Measurements from ENCODE around the gene COA8. TPM values are rescaled to one million over a fixed set of nuclear protein-coding genes. Genes with fewer than 3 reads are reported as not detected.
A peak's percentile ranks its signal among the peaks of the same experiment; 100 is the strongest.

COA8 gene
- total and polyA plus RNA-seq, 2 of the 13 experiments (the other 11 are each of a cell fraction or from before 2014, with no cell fraction given), result 10.9 to 25.1 TPM

- peak; percentile 86; the same call in 1 of the 2 replicates for TF ChIP-seq HNRNPL (IDR thresholded peaks at IDR 0.05; ENCODE audit: low read depth, low read length)
- TF ChIP-seq, protein P1, sequence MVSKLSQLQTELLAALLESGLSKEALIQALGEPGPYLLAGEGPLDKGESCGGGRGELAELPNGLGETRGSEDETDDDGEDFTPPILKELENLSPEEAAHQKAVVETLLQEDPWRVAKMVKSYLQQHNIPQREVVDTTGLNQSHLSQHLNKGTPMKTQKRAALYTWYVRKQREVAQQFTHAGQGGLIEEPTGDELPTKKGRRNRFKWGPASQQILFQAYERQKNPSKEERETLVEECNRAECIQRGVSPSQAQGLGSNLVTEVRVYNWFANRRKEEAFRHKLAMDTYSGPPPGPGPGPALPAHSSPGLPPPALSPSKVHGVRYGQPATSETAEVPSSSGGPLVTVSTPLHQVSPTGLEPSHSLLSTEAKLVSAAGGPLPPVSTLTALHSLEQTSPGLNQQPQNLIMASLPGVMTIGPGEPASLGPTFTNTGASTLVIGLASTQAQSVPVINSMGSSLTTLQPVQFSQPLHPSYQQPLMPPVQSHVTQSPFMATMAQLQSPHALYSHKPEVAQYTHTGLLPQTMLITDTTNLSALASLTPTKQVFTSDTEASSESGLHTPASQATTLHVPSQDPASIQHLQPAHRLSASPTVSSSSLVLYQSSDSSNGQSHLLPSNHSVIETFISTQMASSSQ (IDR thresholded peaks at IDR 0.05; ENCODE audit: low read depth), result no peak
- TF ChIP-seq, protein P1 (CRISPR knock-in tag; IDR thresholded peaks at IDR 0.05; ENCODE audit: borderline replicate concordance), result no peak
These were observed 20.8 kb upstream of the COA8 start (continued) for GRCh38 chr14:103541709-103542604.

DNA sequence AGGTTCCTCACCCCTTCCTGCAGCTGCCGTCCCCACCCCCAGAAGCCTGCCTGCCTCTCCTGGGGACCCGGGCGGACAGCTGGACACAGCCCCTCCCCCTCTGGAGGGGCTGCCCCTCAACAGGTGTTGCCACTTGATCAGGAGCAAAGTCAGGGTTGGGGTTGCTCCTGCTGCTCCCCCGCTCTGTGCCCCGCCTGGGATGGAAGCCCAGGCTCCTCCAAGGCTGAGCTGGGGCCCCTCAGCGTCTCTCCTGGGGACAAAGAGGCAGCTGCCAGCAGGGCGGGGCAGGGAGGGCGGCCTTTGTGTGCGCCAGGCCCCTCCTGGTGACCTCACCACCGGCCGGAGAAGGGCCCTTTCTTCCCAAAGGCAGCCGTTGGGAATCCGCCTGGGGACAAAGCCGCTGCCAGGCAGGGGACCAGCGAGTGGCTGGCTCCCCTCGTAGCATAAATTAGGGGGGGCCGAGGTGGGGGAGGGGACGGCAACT lies 20.1 kb upstream of the COA8 start:
- Histone ChIP-seq H3K27me3 (ENCODE audit: control insufficient read depth in 1 of 2, insufficient read depth in 2 of 2, low read length in 2 of 2) (peaks cover 2 to 19% of the 10 kb centered on the region in 2 experiments; a peak in 2 of 5 replicates), H3K4me1 (ENCODE audit: insufficient read depth, low read length) (peaks cover 45% of the 10 kb centered on the region), H3K27ac (ENCODE audit: extremely low read length, insufficient read depth, low read length) (no peak overlapping the region), H3K4me2 (ENCODE audit: low read depth, low read length) (peak overlapping the region; percentile 58), H2AFZ (ENCODE audit: low read length) (no peak overlapping the region), H3K9me3 (ENCODE audit: low read length) (no peaks in the 10 kb centered on the region), H3K36me3 (replicated peaks in 1 of 2; ENCODE audit: control insufficient read depth in 1 of 2, insufficient read depth in 2 of 2, low read length in 2 of 2) (no peaks in the 10 kb centered on the region), H3K4me3 (replicated peaks in 1 of 3; ENCODE audit: insufficient read depth in 1 of 3, low read depth in 2 of 3, low read length in 3 of 3) (peak overlapping the region; percentile 7 to 49 (median 31); a peak in 5 of 6 replicates), H3K9ac (ENCODE audit: insufficient read depth, low read depth, low read length) (peak overlapping the region; percentile 37), H3K79me2 (ENCODE audit: insufficient read depth, low read length) (no peaks in the 10 kb centered on the region), H4K20me1 (ENCODE audit: insufficient read depth, low read length) (no peaks in the 10 kb centered on the region)
- ATAC-seq, result peak; percentile 12; the same call in 2 of the 3 replicates
- DNase-seq (ENCODE audit: low spot score), result no peak
- ChIA-PET POLR2A (interaction anchor here (1.6 to 6.9 kb wide), 2 partner anchors 14 to 19 kb away, joined by 3 to 37 read pairs; partner anchors contain the start of gene TRMT61A), CTCF (ENCODE audit: low intra/inter-chr PET ratio, low total read pairs) (interaction anchor here (1.0 to 1.4 kb wide), 2 partner anchors 24 to 43 kb away, joined by 3 read pairs; no protein-coding TSS in a partner anchor)
- intact Hi-C loops (cut with micrococcal nuclease; ENCODE audit: unreplicated experiment) (loop anchor here (2.0 kb wide), 1 partner anchor 18 kb away; no protein-coding TSS in a partner anchor), in situ Hi-C loops (cut with HindIII; ENCODE audit: extremely low pct_ligation_motif_present, low pct_unique_long_range_greater_than_20kb) (no loop called here)
- WGBS (ENCODE audit: low lambda C conversion rate), result 21% methylated on average over 7 of the region's 18 CpGs
- BruUV-seq (replicated peaks), result no TSS peak
- no peak for FAIRE-seq
- no peak for TF ChIP-seq CENPX (CRISPR knock-in tag; IDR thresholded peaks at IDR 0.05)
- no peak for TF ChIP-seq NFIC (IDR thresholded peaks at IDR 0.05; ENCODE audit: low read length)
- TF ChIP-seq AGO2 (optimal IDR thresholded peaks at IDR 0.05; ENCODE audit: low read depth, low read length), result peak; percentile 22
- TF ChIP-seq, protein P2, sequence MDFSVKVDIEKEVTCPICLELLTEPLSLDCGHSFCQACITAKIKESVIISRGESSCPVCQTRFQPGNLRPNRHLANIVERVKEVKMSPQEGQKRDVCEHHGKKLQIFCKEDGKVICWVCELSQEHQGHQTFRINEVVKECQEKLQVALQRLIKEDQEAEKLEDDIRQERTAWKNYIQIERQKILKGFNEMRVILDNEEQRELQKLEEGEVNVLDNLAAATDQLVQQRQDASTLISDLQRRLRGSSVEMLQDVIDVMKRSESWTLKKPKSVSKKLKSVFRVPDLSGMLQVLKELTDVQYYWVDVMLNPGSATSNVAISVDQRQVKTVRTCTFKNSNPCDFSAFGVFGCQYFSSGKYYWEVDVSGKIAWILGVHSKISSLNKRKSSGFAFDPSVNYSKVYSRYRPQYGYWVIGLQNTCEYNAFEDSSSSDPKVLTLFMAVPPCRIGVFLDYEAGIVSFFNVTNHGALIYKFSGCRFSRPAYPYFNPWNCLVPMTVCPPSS (IDR thresholded peaks at IDR 0.05), result no peak
- no peak for TF ChIP-seq FOXK1 (CRISPR knock-in tag; IDR thresholded peaks at IDR 0.05; ENCODE audit: borderline replicate concordance, low read depth)
- no peak; the same call in 1 of the 2 replicates for TF ChIP-seq UBTF (CRISPR knock-in tag; IDR thresholded peaks at IDR 0.05)
- TF ChIP-seq TOE1 (CRISPR knock-in tag; IDR thresholded peaks at IDR 0.05), result no peak
- no peak for TF ChIP-seq ATF5 (CRISPR knock-in tag; IDR thresholded peaks at IDR 0.05; ENCODE audit: low read depth)

Data from HepG2 (cell line).